ENCODE measurements around the gene DAND5.

Gene DAND5

DNA sequence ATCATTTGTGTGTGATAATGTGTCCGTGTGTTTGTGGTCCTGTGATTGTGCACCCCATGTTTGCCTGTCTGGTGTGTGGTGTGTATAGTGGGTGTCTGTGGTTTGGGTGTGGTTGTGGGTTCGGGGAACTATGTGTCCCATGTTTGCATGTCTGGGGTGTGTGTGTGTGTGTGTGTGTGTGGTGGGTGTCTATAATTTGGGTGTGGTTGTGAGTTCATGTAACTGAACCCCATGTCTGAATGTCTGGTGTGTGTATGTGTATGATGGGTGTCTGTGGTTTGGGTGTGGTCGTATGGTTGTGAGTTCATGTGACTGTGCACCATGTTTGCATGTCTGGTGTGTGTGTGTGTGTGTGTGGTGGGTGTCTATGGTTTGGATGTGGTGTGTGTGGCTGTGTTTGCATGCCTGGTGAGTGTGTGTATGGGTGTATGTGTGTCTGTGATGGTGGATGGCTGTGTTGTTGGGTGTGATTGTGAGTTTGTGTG lies 14.8 kb downstream of the DAND5 start:
- TF ChIP-seq, protein P1, sequence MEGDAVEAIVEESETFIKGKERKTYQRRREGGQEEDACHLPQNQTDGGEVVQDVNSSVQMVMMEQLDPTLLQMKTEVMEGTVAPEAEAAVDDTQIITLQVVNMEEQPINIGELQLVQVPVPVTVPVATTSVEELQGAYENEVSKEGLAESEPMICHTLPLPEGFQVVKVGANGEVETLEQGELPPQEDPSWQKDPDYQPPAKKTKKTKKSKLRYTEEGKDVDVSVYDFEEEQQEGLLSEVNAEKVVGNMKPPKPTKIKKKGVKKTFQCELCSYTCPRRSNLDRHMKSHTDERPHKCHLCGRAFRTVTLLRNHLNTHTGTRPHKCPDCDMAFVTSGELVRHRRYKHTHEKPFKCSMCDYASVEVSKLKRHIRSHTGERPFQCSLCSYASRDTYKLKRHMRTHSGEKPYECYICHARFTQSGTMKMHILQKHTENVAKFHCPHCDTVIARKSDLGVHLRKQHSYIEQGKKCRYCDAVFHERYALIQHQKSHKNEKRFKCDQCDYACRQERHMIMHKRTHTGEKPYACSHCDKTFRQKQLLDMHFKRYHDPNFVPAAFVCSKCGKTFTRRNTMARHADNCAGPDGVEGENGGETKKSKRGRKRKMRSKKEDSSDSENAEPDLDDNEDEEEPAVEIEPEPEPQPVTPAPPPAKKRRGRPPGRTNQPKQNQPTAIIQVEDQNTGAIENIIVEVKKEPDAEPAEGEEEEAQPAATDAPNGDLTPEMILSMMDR (IDR thresholded peaks at IDR 0.05; ENCODE audit: low read depth, low read length): no peak
- no peak for DNase-seq (ENCODE audit: extremely low read depth, low read depth)

DNA sequence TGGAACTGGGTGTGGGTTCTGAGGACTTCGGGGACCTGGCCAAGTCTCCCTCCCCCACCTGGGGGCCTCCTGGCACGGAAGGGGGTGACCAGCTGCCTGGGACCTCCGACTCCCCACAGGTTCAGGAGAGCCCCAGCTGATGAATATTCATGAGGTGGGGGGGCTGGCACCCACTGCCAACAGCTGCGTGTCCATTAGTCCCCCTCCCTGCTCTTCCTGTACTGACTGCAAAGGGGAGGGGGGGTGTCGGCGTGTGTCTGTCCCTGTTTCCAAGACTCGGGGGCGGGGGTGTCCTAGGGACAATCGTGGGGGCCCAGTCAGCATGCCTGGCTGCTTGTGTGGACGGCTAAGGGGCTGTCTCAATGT lies 15.3 kb downstream of the DAND5 start:
- no peak for DNase-seq (ENCODE audit: extremely low read depth, low read depth)
- TF ChIP-seq, protein P1 (IDR thresholded peaks at IDR 0.05; ENCODE audit: low read depth, low read length): no peak

DNA sequence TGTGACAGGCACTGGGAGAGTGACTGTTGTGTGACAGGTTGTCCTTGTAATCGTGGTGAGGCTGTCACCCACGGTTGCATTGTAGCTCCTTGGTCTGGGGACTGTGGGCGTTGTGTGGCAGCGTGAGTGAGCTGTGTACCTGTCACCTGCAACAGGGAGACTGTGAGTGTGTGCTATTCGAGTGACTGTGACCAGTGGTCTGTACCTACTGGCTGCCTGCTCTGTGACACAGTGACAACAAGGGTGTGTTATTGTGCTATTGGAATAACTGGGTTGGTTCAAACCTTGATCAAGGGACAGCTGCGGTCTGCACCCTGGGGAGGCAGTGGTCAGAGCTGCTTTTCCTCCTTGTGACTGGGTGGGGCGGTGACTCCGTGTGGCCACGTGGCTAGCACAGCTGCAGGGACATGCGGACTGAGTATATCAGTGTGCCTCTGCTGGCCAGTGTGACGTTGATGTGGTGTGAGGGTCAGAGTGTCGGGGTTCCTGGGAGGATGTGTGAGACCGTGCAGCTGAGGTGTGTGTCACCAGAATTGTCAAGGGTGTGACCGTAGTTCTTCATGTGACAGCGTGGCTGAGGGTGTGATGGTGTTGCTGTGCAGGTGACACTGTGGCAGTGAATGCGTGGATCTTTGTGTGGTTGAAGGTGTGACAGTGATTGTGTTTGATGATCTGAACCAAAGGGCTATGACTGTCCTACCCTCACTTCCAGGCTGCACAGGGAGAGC lies 15.8 kb downstream of the DAND5 start:
- DNase-seq (ENCODE audit: extremely low read depth, low read depth): no peak
- TF ChIP-seq, protein P1 (IDR thresholded peaks at IDR 0.05; ENCODE audit: low read depth, low read length): no peak

DNA sequence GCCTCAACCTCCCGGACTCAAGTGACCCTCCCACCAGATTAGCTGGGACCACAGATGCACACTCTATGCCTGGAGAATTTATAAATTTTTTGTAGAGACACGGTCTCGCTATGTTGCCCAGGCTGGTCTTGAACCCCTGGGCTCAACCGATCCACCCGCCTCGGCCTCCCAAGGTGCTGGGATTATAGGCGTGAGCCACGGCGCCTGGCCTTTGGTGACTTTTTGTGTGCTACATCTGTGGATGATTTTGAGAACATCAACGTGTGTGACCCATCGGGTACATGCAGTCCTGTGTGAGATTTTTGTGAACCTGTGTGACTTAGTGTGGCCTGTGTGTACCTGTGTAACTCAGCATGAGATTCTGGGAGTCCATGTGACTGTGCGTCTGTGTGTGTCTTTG lies 17.4 kb downstream of the DAND5 start:
- TF ChIP-seq, protein P1 (IDR thresholded peaks at IDR 0.05; ENCODE audit: low read depth, low read length): no peak
- no peak for DNase-seq (ENCODE audit: extremely low read depth, low read depth)

DNA sequence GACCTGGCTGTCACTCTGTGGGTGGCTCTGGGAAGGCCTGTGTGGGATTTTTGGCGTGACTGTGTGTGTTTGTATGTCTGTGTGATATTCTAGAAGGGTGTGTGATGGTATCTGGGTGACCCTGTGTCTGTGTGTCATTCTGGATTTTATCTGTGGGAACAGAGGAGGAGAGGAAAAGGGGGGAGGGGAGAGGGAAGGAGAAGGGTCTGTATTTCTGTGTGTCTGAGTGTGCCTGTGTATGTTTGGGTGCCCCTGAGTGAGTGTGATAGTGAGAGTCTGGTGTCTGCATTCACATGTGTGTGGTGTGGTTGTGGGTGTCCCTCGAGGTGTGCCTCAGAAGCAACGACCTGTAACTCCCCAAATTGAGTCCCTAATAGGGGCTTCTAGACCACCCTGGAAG lies 17.8 kb downstream of the DAND5 start:
- TF ChIP-seq, protein P1 (IDR thresholded peaks at IDR 0.05; ENCODE audit: low read depth, low read length): no peak

DNA sequence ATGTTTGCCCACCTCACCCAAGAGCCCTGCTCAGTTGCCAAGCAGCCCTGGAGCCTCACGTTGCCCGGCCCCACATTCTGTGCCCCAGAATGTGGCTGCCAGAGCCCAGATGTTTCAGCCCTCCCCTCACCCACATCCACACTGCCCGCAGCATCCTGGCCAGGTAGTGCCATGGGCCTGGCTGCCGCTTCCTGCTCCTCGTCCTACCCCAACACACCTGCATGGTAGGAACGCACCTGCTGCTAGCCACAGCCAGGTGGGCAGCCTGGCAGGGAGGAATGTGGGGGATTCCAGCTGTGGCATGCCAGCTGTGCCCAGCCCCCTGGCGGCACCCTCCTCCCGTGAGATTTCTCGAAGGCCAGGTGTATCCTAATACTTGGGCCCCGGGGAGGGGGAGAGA lies 18.4 kb downstream of the DAND5 start:
- DNase-seq (ENCODE audit: extremely low read depth, low read depth): no peak
- TF ChIP-seq, protein P1 (IDR thresholded peaks at IDR 0.05; ENCODE audit: low read depth, low read length): no peak

More for the DNA sequence above, 17.8 kb downstream of the DAND5 start:
- DNase-seq (ENCODE audit: extremely low read depth, low read depth): no peak

DNA sequence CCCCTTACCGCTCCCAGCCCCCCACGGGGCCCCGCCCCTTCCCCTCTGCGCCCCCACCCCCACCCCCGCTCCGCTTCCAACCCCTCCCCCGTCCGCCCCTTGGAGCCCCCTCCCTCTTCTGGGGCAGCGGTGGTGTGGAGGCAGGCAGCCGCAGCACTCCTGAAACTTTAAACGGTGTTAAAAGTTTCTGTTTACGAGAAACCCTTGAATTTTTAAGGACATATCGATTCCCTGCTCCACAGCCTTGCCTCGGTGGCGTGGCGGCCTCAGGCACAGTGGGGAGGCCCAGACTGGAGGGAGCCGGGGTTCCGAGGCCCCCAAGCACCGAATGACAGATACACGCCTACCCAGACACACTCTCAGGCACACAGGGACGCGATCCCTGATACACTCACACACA lies 21.1 kb downstream of the DAND5 start:
- no peak for DNase-seq (ENCODE audit: extremely low read depth, low read depth)

More for the DNA sequence above, 21.1 kb downstream of the DAND5 start:
- TF ChIP-seq, protein P1 (IDR thresholded peaks at IDR 0.05; ENCODE audit: low read depth, low read length): no peak
